ENCODE measurements around the gene PCDHB12. TPM values are rescaled to one million over a fixed set of nuclear protein-coding genes. Genes with fewer than 3 reads are reported as not detected.

PCDHB12 gene
- total RNA-seq, 4 donors from 2014 or later: 0.67 to 5.1 (median 3.4) TPM

- H3K4me3 ChIP-seq: no peak overlapping the region
- H3K4me1 ChIP-seq: no peaks in the 10 kb centered on the region
- H3K27ac ChIP-seq: no peak overlapping the region
- no peaks in the 10 kb centered on the region for H3K27me3 ChIP-seq
- TF ChIP-seq POLR2A (IDR thresholded peaks at IDR 0.05) (no peak), EP300 (IDR thresholded peaks at IDR 0.05) (no peak), CTCF (IDR thresholded peaks at IDR 0.05) (no peak), POLR2AphosphoS5 (IDR thresholded peaks at IDR 0.05) (no peak)
- H3K36me3 ChIP-seq: peaks cover 0 to 18% of the 10 kb centered on the region in 2 donors
- no peak for ATAC-seq
- peaks cover 9 to 100% (median 10%) of the 10 kb centered on the region in 3 donors for H3K9me3 ChIP-seq
Measured at GRCh38 chr5:141250576-141250975, 42.1 kb downstream of the PCDHB12 start.

- Histone ChIP-seq H3K27ac (no peak overlapping the region), H3K4me1 (no peaks in the 10 kb centered on the region), H3K36me3 (peaks cover 0 to 15% of the 10 kb centered on the region in 2 donors), H3K4me3 (no peak overlapping the region), H3K27me3 (no peaks in the 10 kb centered on the region), H3K9me3 (peaks cover 14 to 100% (median 20%) of the 10 kb centered on the region in 3 donors)
- ATAC-seq: no peak
- TF ChIP-seq POLR2AphosphoS5 (IDR thresholded peaks at IDR 0.05) (no peak), EP300 (IDR thresholded peaks at IDR 0.05) (no peak), CTCF (IDR thresholded peaks at IDR 0.05) (no peak), POLR2A (IDR thresholded peaks at IDR 0.05) (no peak)
Measured at GRCh38 chr5:141258464-141258863, 49.9 kb downstream of the PCDHB12 start.

- H3K36me3 ChIP-seq: peaks cover 0 to 19% of the 10 kb centered on the region in 2 donors
- TF ChIP-seq EP300 (IDR thresholded peaks at IDR 0.05): no peak
- no peak for TF ChIP-seq CTCF (IDR thresholded peaks at IDR 0.05)
- no peak for TF ChIP-seq POLR2AphosphoS5 (IDR thresholded peaks at IDR 0.05)
- TF ChIP-seq POLR2A (IDR thresholded peaks at IDR 0.05): no peak
Measured at GRCh38 chr5:141258948-141259347, 50.4 kb downstream of the PCDHB12 start.

GRCh38 chr5:141260458-141261237, 52.1 kb downstream of the PCDHB12 start:
- Histone ChIP-seq H3K36me3 (peaks cover 0 to 32% of the 10 kb centered on the region in 2 donors), H3K27me3 (no peaks in the 10 kb centered on the region), H3K27ac (no peak overlapping the region), H3K4me3 (no peak overlapping the region), H3K4me1 (no peaks in the 10 kb centered on the region), H3K9me3 (peaks cover 17 to 100% (median 24%) of the 10 kb centered on the region in 3 donors)
- 61 to 67% methylated on average over 5 of the region's 5 CpGs for WGBS, 2 donors (ENCODE audit: low coverage in 1 of 2)
- ATAC-seq: no peak
- TF ChIP-seq CTCF (IDR thresholded peaks at IDR 0.05) (no peak), POLR2A (IDR thresholded peaks at IDR 0.05) (no peak), EP300 (IDR thresholded peaks at IDR 0.05) (no peak), POLR2AphosphoS5 (IDR thresholded peaks at IDR 0.05) (no peak)

More at GRCh38 chr5:141258948-141259347, 50.4 kb downstream of the PCDHB12 start:
- H3K27me3 ChIP-seq: no peaks in the 10 kb centered on the region
- no peaks in the 10 kb centered on the region for H3K4me1 ChIP-seq
- H3K27ac ChIP-seq: no peak overlapping the region
- H3K9me3 ChIP-seq: peaks cover 12 to 100% (median 20%) of the 10 kb centered on the region in 3 donors
- ATAC-seq: no peak
- no peak overlapping the region for H3K4me3 ChIP-seq

GRCh38 chr5:141261238-141261546, 52.7 kb downstream of the PCDHB12 start:
- no peak for TF ChIP-seq CTCF (IDR thresholded peaks at IDR 0.05)
- no peak for TF ChIP-seq POLR2A (IDR thresholded peaks at IDR 0.05)
- no peak for TF ChIP-seq POLR2AphosphoS5 (IDR thresholded peaks at IDR 0.05)
- TF ChIP-seq EP300 (IDR thresholded peaks at IDR 0.05): no peak
- Histone ChIP-seq H3K4me1 (no peaks in the 10 kb centered on the region), H3K36me3 (peaks cover 0 to 38% of the 10 kb centered on the region in 2 donors), H3K27me3 (no peaks in the 10 kb centered on the region), H3K27ac (no peak overlapping the region), H3K9me3 (peaks cover 17 to 100% (median 21%) of the 10 kb centered on the region in 3 donors), H3K4me3 (no peak overlapping the region)
- 50 to 77% methylated on average over 1 of the region's 1 CpG for WGBS, 2 donors (ENCODE audit: low coverage in 1 of 2)
- no peak for ATAC-seq

All from gastroesophageal sphincter (tissue), 4 donors.